Midbrain (tissue), 1 donor: ENCODE results near the gene PRRG2.

Source experiments
- DNase-seq: peaks from one replicate; lab custom pipeline; 2025; lab: John Stamatoyannopoulos, UW

PRRG2 gene

DNA sequence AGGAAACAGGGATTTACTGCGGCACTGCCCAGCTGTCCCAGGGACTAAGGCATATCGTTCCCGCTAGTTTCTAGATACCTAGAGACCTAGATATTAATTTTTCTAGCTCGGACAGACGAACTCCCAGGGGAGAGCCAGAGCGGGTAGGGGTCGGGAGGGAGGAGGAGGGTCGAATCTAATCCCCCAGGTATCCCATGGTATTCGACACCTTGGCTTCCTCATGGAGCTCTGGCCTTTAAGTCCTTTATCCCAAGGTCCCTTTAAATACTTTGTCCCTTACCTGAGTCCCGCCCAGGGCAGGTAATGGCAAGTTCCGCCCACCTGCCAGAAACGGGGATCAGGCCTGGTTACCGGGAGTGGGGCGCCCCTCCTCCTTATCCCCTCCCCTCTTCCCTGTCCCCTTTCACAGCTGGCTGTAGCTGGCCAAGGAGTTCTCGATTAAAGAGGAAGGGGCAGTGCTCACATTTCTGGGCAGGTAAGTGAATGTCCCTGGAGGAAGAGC, at the start of gene PRRG2:
Gene PRRG2 (plus strand): TSS at position 310 of the 502 bp plus-strand sequence. CDS start 1,904 bp downstream, outside the sequence.
- DNase-seq, result no peak

DNA sequence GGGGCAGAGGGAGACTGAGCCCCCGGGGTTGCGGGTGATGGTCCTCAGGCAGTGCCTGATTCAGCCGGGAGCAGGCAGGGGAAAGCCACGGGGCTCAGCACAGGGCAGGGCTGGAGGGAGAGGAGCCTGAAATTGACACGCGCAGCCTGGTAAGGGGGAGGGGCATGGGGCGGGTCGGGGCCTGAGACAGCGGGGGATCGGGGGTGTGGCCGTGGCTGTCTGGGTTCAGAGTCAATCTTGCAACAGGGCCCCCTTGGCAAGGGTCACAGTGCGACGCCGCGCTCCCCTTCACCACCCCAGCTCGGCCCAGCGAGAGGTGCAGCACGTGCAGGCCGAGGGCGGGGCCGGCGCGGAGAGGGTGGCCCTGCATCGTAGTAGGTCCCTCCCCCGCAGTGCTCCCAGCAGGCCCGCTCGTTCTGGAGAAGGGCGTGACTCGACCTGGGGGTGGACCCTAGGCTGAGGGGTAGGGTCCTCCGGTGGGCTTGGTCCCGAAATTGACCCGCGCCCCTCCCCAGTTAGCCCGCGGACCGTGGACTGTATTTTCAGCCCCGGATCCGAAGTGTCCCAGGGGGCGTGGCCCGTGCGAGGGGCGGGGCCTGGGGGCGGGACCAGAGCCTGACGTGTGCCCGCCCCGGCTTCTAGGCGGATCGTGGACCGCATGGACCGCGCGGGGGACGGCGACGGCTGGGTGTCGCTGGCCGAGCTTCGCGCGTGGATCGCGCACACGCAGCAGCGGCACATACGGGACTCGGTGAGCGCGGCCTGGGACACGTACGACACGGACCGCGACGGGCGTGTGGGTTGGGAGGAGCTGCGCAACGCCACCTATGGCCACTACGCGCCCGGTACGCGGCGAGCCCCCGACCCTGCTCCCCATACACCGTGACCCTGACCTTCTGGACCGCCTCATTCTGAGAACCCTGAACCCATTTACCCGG, 47.3 kb upstream of the PRRG2 start:
- DNase-seq, result peak; percentile 43

DNA sequence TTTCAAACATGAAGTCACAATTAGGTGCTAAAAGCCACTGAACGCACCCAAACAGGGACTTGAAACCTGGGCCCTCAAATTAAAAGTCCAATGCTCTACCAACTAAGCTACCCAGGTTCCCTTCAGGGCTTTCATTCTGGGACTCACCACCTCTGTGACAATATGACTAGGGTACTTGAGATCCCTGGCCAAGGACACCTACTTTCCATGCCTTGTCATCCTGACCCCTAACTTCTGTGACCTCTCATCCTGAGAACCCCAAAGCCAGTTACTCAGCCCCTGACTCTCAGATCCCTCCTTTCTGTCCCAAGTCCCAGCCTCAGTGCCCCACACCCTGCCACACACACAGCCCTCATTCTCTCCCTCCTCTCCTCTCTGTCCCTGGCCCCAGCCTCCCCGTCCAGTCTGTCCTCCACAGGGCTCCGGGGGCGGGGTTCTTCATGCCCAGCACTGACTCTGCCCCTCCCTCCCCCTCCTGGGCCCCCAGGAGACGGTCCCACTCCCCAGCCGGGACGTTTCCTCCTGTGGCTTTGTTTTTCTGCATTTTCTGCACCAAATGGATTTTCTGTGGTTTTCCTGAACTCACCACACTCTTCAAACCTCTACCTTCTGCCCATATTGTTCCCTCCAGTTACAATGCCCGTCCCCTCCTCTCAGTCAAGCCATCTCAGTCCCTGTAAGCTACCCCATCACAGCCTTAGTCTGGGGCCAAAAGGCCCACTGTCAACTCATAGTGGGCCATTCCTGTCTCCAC, 46.3 kb upstream of the PRRG2 start:
- no peak for DNase-seq

DNA sequence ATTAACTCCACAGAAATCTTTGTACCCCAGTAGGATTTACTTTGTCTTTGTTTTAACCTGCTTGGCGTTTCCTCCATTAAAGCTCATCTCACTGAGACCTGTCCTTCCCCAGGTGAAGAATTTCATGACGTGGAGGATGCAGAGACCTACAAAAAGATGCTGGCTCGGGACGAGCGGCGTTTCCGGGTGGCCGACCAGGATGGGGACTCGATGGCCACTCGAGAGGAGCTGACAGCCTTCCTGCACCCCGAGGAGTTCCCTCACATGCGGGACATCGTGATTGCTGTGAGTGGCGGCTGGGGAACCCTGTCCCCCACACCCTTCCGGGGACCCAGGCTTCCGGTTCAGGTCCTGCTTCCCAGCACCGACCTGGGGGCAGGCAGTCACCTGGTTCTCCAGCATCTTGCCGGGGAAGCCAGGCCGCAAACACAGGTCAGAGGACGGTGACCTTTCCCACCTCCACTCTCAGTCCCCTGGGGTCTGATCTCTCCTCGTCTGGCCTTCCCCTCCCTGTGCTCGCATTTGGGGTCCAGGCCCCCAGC, 44.1 kb upstream of the PRRG2 start:
- DNase-seq, result no peak

DNA sequence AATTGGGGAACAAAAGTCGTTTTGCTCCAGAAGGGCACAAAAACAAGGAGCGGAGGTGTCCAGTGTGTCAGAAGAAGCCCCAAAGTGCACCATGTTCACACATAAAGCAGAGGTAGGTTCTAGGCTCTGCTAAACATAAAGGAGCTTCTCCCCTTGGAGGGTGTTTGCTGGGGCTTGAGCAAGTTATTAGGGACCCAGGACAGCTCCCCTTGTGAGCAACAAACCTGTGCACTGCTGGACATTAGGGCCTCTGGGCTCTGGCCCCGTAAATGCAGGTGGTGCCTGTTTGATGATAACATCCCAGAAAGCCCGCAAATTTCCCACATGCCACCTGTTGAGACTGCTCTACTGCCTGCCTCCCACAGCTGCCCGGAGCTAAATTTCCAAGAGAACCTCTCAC, 42.5 kb upstream of the PRRG2 start:
- no peak for DNase-seq

DNA sequence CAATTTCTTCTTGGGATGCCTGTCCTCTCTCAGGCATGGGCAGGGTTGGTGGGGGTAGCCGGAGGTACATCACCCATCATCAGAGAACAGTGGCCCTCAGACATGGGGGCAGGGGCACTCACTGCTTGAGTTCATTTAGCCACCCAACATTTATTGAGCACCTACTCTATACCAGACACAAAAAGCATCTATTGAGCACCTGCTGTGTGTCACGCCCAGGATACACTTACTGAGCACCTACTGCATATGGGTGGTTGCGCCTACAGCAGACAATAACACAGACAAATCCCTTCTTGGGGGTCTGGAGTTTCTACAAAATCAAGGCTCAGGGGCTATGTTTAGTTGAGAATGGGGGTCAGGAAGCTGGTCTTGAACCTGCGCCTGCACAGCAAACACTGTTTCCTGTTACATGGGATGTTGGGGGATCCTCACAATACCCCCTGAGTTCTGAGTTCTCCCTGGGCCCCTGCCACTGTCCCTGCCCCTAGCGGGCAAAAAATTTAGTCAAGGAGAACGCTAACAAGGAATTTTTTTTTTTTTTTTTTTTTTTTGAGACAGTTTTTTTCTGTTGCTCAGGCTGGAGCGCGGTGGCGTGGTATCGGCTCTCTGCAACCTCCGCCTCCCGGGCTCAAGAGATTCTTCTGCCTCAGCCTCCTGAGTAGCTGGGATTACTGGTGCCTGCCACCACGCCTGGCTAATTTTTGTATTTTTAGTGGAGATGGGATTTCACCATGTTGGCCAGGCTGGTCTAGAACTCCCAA, 41.7 kb upstream of the PRRG2 start:
- no peak for DNase-seq

DNA sequence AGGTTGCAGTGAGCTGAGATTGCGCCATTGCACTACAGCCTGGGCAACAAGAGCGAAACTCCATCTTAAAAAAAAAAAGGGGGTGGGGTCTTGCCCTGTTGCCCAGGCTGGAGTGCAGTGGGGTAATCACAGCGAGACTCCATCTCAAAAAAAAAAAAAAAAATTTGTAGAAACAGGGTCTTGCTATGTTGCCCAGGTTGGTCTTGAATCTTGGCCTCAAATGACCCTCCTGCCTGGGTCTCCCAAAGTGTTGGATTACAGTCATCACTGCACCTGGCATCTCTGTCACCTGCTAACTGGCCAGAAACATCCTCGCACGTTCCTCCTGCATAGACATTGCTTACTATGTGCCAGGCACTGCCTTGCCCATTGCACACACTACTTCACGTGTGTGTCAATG, 39.2 kb upstream of the PRRG2 start:
- no peak for DNase-seq

DNA sequence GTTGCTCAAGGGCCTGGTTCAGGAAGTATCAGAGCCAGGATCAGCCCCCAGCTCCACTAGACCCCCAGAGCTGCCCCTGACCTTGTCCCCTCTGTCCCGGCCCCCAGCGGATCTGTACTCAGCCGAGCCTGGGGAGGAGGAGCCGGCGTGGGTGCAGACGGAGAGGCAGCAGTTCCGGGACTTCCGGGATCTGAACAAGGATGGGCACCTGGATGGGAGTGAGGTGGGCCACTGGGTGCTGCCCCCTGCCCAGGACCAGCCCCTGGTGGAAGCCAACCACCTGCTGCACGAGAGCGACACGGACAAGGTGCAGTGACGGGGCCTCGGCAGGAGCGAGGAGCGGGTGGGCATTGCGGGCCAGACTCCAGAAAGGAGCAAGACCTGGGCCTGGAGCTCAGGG, 38.7 kb upstream of the PRRG2 start:
- no peak for DNase-seq

DNA sequence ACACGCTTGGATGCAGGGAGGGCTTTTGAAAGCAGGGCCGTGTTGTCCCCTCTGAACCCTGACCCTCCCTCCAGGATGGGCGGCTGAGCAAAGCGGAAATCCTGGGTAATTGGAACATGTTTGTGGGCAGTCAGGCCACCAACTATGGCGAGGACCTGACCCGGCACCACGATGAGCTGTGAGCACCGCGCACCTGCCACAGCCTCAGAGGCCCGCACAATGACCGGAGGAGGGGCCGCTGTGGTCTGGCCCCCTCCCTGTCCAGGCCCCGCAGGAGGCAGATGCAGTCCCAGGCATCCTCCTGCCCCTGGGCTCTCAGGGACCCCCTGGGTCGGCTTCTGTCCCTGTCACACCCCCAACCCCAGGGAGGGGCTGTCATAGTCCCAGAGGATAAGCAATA, 38.1 kb upstream of the PRRG2 start:
- DNase-seq, result no peak

DNA sequence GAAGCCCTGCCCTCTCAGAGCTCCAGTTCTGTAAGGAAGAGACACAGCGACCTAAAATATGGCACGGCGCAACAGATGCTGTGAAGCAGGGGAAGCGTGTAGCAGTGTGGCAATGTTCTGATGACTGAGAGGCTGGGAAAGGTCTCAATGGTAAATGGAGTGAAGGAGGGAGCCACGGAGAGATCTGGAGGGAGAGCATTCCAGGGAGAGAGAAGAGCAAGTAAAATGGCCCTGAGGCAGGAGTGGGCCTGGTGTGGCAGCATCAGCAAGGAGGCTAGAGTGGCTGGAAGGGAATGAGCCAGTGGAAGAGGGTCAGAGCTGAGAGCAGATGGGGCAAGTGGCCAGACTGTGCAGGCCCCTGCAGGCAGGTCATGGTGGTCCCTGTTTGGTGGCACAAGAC, 37.0 kb upstream of the PRRG2 start:
- no peak for DNase-seq

DNA sequence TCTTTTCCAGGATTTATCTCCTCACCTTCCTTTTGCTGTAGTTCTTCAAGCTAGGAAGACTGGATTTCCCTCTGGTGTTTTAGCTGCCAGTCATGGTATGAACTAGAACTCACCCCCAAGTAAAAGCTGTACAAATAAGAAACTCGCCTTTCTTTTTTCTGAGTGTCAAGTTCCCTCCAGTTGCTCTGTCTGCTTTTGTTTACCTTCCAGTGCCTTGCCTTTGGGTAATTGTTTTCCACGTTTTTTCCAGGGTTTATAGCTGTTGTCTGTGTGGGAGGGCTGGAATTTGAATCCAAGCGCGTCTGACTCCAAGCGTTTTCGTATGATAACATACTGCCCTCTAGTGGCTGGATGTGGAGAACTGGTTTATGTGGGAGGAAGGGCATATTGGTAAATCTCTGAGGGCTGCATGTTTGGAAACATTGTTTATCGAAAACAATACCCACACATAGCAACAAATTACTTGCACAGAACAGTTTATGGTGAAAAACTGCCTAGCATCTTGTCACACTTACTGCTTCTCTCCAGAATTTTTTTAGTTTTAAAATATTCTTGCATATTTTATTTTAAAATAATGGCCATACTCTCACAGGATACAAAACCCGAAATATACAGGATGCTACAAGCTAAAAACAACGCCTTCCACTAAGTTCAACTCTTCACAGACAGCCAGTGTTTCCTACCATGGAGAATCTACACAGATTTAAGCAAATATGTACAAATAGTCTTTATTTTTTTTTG, 34.1 kb upstream of the PRRG2 start:
- peak; percentile 89 for DNase-seq

DNA sequence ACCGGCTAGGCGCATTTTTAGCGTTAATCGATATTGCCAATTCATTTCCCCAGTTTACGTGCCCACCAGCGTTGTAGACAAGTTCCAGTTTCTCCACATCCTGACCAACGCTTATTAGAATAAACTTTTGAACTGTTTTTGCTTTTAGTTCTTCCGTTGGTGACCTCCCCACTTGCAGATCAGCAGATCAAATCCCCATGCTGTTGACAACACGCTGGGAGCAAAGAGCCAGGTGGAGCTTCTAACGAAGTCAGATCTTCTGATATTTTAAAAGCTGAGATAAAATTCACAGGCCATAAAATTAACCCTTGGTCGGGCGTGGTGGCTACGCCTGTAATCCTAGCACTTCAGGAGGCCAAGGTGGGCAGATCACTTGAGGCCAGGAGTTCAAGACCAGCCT, 32.1 kb upstream of the PRRG2 start:
- no peak for DNase-seq

DNA sequence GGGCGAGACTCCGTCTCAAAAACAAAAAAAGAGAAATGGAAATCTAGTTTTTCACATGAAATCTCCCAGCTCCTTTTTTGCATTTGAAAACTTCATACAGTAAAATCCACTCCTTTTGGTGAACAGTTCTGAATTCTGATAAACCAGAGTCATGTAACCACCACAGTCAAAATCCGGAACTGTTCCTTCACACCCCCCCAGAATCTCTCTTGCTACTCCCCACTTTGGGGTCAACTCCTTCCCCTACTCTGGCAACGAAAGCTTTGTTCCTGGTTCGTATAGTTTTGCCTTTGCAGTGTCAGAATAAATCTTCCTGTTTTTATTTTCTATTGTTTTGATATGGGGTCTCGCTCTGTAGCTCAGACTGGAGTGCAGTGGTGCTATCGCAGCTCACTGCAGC, 29.6 kb upstream of the PRRG2 start:
- DNase-seq, result no peak

DNA sequence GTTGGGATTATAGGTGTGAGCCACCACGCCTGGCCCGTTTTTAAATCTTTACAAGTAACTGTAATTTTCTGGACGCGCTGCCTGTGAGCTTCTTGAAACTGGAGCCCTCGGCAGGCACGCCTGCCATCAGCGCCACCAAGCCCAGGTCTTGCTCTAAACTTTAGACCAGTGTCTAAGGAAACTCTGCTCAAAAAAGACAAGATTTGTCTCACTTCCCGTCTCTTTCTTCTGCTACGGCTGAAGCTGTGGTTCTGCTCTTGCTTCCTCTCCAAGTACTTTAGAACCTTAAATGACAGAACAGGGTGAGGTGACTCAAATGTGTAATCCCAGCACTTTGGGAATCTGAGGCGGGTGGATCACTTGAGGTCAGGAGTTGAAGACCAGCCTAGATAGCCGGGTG, 28.4 kb upstream of the PRRG2 start:
- no peak for DNase-seq

DNA sequence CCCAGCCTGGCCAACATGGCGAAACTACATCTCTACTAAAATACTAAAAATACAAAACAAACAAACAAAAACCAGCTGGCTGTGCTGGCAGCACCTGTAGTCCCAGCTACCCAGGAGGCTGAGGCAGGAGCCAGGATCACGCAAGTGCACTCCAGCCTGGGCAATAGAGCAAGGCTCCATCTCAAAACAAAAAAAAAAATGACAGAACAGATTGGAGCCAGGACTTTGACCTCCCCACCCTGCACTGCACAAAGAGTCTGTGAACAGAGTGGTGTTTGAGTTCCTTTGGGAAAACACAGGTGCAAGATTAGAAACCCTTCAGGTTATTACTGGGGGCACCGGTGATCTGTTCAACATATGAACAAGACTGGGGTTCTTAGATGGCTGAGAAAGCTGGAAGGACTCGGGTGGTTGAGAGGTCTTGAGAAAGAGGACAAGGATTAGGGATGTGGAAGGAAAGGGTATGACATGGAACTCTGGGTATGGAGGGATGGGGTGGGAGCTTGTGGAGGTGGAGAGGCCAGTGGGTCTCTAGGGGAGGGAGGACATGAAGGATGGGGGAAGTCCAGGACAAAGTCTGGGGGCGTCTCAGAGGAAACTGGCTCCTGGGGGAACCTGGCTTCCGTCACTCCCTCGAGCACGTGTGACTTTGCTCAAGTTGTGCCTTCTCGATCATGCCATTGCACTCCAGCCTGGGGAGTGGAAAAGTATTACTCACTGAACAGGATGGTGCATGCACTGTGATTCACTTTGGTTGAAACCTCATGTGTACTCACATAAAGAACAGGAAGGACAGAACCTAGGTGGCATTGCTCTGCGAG, 27.5 kb upstream of the PRRG2 start:
- no peak for DNase-seq

DNA sequence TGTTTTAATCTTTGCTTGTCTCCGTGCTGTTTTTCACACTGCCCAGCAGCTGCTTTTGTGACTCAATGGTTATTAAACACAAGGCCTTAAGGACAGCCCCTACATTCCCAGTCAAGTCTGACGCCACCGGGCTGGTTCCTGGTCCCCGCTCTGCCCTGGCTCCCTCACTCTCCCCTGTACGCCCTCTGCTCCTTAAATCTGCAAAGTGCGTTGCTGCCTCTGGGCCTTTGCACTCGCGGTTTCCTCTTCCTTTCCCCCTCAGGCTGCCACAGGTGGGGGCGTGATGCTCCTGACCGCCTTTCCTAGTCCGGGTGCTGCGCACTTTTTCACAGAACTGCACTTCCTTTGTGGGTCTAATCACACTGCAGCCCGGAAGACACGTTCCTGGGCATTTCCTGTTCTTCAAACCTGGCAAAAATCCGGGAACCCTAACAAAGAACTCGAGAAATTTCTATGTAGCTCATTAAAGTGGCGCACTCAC, 26.4 kb upstream of the PRRG2 start:
- no peak for DNase-seq

DNA sequence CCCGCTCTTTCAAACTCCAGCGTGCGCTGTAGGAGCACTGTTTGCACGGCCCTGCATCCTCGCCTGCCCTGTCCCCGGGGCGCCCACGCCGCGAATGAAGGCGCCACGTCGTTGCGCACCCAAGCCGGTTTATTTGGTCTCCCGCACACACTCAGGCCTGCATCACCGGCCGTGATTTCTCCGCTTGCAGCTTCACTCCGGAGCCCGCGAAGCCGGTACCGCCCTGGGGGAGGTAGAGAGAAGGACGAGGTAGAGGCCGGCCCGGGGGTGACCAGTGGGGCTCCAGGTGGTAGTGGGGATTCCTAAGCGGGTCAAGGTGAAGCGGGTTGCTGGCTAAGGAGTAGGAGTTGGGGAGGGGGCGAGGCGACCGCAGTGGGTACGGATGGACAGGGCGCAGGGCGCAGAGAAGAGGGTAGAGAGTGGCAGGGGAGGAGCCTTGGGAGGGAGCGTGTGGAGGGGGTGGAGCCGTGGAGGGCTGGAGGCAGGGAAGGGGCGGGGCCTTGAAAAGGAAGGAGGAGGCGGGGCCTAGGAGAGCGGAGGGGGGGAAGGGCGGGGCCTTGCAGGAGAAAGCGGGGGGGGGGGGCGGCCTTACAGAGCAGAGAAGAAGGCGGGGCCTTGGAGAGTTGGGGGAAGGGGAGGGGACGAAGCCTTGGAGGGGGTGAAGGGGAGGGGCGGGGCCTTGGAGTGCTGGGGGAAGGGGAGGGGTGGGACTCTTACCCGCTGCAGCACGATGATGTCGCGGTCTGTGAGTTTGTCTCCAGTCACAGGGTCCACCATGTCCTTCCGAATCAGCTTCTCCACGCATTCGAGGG, 25.3 kb upstream of the PRRG2 start:
- no peak for DNase-seq

DNA sequence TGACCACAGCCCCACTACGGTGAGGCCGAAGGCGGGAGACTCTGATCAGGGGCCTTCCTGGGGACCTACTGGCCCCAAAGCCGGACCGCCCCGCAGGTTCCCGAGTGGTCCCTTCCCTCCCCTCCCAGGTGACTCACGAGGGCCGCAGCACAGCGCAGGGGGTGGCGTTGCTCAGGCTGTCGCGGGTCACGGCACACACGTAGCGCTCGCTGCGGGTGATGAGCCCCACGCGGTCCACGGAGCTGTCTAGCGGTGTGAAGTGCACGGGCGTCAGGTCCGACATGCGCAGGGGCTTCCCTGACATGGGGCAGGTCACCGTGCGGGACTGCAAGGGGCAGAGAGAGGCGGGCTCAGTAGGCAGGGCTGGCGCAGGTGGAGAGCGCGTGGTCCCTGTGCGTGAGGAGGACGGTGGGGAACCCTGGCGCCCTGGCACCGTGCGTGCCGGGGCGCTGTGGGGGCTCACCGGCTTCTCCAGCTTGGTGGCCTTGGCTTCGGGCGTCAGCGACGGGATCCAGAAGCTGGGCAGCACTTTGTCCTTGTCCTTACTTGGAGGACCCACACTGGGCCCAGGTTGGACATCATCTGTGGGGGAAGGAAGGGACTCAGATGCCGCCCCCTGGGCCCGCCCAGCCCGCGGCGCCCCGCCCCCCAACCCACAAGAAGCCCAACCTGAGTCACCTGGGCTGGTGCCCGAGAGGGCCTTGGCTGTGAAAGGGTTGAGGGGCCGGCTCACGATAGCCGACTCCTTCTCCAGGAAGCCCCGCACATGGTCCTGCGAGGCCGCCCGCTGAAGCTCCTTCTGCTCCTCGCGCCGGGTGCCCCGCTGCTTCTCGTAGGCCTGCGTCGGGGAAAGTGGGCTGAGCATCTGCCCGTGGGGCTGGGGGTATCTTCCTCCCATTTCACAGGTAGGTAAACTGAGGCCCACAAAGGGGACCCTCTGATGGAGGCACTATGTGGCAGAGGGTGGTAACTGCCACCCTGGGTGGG, 24.4 kb upstream of the PRRG2 start:
- DNase-seq, result no peak
